ENCODE results near the gene RPL28.
"Not testable (repeated sequence)": the region's sequence is repeated elsewhere in the genome, so short reads cannot be mapped to it uniquely, and the experiment has no call there.

RPL28 gene

GRCh38 chr19:55432241-55432959 lies 46.7 kb downstream of the RPL28 start:
- no peak for DNase-seq

- DNase-seq, result no peak
These were observed 47.6 kb downstream of the RPL28 start for GRCh38 chr19:55433292-55433691.

- no peak for DNase-seq
These were observed 48.7 kb downstream of the RPL28 start for GRCh38 chr19:55434356-55434919.

- DNase-seq, result no peak
These were observed 49.3 kb downstream of the RPL28 start for GRCh38 chr19:55435020-55435419.

- DNase-seq, result no peak
These were observed 51.1 kb downstream of the RPL28 start for GRCh38 chr19:55436847-55437246.

- no peak for DNase-seq
These were observed 51.7 kb downstream of the RPL28 start for GRCh38 chr19:55437410-55437809.

GRCh38 chr19:55439052-55439451 lies 53.3 kb downstream of the RPL28 start:
- DNase-seq, result no peak

GRCh38 chr19:55440411-55441105 lies 54.8 kb downstream of the RPL28 start:
- no peak for DNase-seq

- no peak for DNase-seq
These were observed 55.6 kb downstream of the RPL28 start for GRCh38 chr19:55441319-55441691.

- DNase-seq, result peak in 1 of 2 experiments; percentile 33
These were observed 56.1 kb downstream of the RPL28 start for GRCh38 chr19:55441692-55442321.

GRCh38 chr19:55442372-55442961 lies 56.7 kb downstream of the RPL28 start:
- DNase-seq, result peak in 1 of 2 experiments; percentile 50

- no peak for DNase-seq
These were observed 57.5 kb downstream of the RPL28 start, which contains the start of gene SHISA7 for GRCh38 chr19:55443045-55443823. TSS of gene SHISA7 (minus strand) at chr19:55443300. CDS start at chr19:55442863, 437 bp downstream.

GRCh38 chr19:55443824-55444480 lies 58.2 kb downstream of the RPL28 start:
- no peak for DNase-seq

GRCh38 chr19:55444646-55445045 lies 58.9 kb downstream of the RPL28 start:
- no peak for DNase-seq

- no peak for DNase-seq
These were observed 60.3 kb downstream of the RPL28 start for GRCh38 chr19:55446060-55446459.

GRCh38 chr19:55447421-55448174 lies 61.9 kb downstream of the RPL28 start:
- DNase-seq, result peak; percentile 39 to 55

GRCh38 chr19:55448175-55448490 lies 62.4 kb downstream of the RPL28 start:
- not testable (repeated sequence) for DNase-seq

GRCh38 chr19:55449469-55449868 lies 63.7 kb downstream of the RPL28 start:
- DNase-seq, result no peak

GRCh38 chr19:55451163-55451964 lies 65.6 kb downstream of the RPL28 start:
- no peak for DNase-seq

All from NCI-H1930 (cell line).